Measurements from ENCODE around the gene ZNF140.
A peak's percentile ranks its signal among the peaks of the same experiment; 100 is the strongest.

Gene ZNF140

DNA sequence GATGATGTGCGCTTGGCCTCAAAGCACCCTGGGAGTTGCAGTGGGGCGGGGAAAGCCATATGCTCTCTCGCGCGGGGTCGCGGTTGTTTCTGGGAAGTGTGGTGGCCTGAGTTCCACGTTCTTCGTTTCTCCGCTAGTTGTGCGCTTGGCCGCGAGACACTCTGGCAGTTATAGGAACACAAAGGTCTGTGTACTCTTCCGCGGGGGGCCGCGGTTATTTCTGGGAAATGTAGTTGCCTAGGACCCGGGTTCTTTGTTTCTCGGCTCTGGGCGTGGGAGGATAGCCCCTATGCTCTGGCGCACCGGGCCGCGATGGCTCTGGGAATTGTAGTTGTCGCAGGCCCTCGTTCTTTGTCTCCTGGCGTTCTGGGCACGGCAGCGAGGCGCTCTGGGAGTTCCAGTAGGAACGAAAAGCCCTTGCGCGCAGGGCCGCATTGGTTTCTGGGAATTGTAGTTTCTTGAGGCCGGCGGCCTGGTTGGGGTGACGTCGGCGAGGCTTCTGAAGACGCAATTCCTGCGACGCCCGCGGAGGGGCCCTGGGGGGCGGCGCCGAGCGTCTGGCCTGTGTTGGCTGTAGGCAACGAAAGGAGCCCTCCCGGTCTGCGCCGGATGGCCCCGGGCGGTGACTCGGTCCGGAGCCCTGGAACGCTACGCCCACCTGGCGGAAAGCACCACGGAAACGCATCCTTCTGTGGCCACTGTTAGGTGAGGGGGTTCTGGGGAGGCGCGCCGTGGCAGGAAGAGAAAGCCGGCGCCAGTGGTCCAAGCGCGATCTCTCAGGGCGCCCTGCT, at the start of gene ZNF140:
Gene ZNF140 (plus strand): TSS at position 556 of the 791 bp plus-strand sequence. CDS start 398 bp downstream, outside the sequence.
- DNase-seq, result peak; percentile 95

DNA sequence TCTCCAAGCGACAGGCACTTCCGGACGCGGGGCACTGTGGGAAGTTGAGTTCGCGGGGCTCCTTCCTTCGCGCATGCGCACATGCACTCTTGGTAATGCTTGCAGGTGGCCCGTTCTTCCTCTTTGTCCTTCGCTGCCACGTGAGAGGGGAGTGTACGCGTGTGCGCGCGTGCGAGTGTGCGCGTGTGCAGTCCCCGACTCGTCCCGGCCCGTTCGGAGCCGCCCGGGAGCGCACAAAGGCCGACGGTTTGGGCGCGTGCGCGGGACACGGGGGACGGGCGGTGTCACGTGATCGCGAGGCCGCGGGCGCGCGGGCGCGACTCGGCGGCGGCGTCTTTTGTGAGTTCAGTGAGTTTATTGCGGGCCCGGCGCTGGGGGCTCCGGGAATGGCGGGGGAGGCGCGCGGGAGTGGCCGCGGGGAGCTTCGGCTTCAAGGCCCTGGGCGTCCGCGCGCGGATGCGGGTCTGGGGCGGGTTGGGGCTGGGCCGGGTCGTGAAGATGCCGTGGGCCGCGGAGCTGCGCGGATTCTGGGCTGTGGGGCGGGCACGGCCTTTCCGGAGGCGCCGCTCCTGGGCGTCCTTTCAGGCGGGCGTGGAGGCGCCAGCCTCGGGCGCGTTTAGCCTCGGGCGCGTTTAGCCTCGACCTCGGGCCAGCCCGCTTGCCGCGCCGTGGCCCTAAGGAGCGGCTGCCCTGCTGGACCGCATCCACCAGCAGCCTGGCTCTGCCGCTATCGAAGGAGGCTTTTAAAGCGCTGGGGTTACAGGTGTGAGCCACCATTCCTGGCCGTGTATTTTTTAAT, 43.3 kb upstream of the ZNF140 start, which contains the start of gene ZNF84:
Gene ZNF84 (plus strand): TSS at position 303 of the 799 bp plus-strand sequence. CDS start 3,959 bp downstream, outside the sequence.
- peak; percentile 97 for DNase-seq

DNA sequence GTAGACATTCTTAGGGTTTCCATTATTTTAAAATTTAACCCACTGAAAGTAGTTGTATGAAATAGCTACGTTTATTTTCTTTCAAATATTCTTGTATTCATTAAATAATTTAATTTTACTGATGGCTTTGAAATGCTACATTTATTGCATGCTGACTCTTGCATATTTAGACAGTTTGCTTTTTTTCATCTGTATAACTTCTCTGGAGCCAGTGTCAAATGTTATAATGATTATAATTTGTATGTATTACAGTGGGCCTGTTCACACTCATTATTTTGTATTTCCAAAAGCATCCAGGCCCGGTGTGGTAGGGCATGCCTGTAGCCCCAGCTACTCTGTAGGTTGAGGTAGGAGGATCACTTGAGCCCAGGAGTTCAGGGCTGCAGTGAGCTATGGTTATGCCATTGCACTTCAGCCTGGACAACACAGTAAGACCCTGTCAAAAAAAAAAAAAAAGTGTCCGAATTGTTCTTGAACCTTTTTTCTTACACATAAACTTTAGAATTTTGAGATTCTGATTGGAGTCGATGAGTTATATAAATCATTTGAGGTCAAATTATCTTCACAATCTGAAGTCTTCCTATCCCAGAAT, 42.5 kb upstream of the ZNF140 start:
- no peak for DNase-seq

DNA sequence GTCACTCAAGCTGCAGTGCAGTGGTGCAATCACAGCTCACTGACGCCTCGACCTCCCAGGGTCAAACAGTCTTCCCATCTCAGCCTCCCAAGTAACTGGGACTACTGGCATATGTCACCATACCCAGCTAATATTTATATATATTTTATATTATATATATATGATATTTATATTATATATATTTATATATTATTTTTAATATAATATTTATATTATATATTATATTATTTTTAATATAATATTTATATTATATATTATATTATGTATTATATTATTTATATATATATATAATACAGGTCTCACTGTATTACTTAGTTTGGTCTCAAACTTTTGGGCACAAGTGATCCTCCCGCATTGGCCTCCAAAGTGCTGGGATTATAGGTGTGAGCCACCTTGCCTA, 34.0 kb upstream of the ZNF140 start:
- DNase-seq, result no peak

DNA sequence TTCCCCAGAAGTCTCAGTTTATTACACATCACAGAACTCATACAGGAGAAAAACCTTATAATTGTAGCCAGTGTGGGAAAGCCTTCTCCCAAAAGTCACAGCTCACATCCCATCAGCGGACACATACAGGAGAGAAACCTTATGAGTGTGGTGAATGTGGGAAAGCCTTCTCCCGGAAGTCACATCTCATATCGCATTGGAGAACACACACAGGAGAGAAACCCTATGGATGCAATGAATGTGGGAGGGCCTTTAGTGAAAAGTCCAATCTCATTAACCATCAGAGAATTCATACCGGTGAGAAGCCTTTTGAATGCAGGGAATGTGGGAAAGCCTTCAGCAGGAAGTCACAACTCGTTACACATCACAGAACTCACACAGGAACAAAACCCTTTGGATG, 23.3 kb upstream of the ZNF140 start:
- no peak for DNase-seq

DNA sequence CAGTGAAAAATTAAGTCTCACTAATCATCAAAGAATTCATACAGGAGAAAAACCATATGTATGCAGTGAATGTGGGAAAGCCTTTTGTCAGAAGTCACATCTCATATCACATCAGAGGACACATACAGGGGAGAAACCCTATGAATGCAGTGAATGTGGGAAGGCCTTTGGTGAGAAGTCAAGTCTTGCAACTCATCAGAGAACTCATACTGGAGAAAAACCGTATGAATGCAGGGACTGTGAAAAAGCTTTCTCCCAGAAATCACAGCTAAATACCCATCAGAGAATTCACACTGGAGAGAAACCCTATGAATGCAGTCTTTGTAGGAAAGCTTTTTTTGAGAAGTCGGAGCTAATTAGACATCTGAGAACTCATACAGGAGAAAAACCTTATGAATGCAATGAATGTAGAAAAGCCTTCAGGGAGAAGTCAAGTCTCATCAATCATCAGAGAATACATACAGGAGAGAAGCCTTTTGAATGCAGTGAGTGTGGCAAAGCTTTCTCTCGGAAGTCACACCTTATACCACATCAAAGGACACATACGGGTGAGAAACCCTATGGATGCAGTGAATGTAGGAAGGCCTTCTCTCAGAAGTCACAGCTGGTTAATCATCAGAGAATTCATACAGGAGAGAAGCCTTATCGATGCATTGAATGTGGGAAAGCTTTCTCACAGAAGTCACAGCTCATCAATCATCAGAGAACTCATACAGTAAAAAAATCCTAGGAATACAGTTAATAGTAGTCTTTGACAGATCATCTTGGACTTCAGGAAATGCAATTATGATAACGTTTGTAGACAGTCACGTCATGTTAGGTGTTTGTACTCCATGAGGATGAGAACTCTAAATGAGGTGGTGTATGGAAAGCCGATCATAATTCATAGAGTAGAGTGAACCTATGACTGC, 22.3 kb upstream of the ZNF140 start:
- no peak for DNase-seq

- no peak for DNase-seq
Observed at GRCh38 chr12:133061954-133062353, 18.8 kb upstream of the ZNF140 start.

GRCh38 chr12:133063556-133063955, 17.2 kb upstream of the ZNF140 start:
- DNase-seq, result no peak

GRCh38 chr12:133073836-133074235, 6.9 kb upstream of the ZNF140 start:
- no peak for DNase-seq

DNA sequence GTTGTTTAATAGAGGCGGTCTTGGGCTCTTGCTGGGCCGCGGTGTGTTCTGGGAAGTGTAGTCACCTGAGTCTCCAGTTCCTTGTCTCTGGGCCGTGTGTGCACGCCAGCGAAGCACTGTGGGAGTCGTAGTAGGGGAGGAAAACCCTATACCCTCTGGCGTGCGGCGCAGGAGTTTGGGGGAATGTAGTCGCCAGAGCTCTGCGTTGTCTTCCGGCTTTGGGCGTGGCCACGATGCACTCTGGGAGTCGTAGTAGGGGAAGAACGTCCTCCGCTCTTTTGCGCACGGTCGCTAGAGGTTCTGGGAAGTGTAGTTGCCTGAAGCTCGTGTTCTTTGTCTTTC, 726 bp upstream of the ZNF140 start:
- DNase-seq, result peak; percentile 95

DNA sequence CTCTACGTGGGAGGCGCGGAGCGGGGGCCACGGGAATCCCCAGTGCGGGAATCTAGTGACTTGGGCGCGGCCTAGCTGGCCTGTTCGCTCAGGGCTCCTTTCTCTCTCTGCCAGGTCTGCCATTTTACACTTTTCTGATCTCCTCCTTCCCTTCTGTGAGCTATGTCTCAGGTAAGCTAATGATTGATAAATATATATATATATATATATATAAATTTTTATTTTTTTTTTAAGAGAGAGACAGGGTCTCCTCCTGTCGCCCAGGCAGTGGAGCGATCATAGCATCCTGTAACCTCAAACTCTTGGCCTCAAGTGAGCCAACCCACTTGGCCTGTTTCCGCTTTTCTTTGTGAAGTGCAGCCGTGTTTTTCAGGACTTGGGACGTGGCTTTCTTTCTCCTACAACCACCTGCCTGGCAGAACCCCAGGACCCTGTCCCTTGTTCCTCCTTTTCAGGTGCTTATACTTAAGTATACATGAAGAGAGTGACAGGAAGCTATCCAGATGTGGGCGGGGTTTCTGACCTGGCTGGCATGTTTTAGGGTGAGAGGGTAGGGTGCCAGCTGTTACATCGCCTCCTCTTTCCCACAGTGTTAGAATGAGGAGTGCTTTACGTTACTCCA, 547 bp downstream of the ZNF140 start:
- no peak for DNase-seq

GRCh38 chr12:133083345-133083744, 2.6 kb downstream of the ZNF140 start:
- DNase-seq, result no peak

- DNase-seq, result no peak
Observed at GRCh38 chr12:133105620-133106019, 24.9 kb downstream of the ZNF140 start.

GRCh38 chr12:133106253-133106652, 25.5 kb downstream of the ZNF140 start:
- no peak for DNase-seq

DNA sequence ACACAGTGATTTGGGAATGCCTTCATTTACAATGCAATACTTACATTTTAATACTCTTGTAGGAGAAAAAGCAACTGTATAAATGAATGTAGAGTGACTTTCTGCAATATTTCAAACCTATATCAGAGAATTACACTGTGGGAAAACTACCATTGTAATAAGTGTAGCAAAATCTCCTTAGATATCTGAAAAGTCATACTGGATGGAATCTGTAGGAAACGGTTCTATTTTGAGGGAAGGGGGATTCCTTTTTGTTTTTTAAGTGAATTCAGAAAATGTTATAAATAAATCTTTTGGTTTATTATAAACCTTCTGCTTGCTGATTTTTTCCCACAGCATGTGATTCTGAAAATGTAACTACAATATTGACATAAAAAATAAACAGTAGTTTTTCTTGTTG, 26.4 kb downstream of the ZNF140 start:
- DNase-seq, result no peak

DNA sequence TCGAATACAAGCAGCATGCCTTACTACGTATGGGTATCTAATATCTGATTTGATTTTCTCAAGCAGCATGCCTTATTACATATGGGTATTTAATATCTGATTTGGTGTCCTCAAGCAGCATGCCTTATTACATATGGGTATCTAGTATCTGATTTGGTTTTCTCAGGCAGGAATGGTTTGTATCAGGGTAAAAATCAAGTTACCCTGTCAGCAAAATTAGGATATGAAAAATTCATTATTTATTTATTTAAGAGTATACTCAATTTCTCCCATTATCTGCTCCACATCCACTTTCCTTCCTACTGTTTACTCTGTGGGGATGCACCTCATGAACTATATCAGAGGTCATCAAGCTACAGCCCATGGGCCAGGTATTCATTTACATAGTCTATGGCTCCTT, 27.4 kb downstream of the ZNF140 start:
- DNase-seq, result no peak

DNA sequence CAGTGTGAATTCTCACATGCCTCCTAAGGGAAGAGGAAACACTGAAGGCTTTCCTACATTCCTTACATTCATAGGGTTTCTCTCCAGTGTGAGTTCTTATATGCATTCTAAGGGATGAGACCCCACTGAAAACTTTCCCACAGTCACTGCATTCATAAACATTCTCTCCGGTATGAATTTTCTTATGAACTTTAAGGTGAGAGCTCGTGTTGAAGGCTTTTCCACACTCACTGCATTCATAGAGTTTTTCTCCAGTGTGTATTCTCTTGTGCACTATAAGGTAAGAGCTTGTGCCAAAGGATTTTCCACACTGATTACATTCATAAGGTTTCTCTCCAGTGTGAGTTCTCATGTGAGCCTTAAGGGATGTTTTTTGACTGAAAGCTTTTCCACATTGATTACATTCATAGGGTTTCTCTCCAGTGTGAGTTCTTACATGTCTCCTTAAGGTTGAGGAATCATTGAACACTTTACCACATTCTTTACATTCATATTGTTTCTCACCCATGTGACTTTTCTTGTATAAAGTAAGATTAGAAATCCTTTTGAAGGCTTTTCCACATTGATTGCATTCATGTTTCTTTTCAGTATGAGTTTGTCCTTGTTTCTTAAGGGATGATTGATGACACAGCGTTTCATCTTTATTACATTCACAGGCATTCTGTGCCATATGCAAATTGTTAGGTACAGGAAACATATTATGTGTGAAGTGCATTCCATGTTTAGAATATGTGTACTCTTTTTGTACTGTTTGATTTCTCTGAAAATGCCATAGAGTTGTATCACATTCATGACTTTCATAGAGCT, 39.9 kb downstream of the ZNF140 start:
- no peak for DNase-seq

DNA sequence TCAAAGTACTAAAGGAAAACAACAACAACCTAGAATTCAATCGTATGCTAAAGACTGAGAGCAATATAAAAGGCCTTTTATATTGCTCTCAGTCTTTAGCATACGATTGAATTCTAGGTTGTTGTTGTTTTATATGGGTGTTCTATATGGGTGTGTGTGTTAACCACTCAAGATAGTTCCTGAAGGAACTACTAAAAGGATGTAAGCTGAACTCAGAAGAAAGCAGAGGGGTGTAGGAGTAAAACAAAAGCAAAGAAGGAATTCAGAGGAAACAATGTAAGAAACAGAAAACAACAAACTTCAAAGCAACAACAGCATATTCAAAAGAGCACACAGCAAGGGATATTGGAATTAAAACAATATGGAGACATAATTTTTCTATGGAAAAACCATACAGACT, 44.0 kb downstream of the ZNF140 start:
- DNase-seq, result no peak

DNA sequence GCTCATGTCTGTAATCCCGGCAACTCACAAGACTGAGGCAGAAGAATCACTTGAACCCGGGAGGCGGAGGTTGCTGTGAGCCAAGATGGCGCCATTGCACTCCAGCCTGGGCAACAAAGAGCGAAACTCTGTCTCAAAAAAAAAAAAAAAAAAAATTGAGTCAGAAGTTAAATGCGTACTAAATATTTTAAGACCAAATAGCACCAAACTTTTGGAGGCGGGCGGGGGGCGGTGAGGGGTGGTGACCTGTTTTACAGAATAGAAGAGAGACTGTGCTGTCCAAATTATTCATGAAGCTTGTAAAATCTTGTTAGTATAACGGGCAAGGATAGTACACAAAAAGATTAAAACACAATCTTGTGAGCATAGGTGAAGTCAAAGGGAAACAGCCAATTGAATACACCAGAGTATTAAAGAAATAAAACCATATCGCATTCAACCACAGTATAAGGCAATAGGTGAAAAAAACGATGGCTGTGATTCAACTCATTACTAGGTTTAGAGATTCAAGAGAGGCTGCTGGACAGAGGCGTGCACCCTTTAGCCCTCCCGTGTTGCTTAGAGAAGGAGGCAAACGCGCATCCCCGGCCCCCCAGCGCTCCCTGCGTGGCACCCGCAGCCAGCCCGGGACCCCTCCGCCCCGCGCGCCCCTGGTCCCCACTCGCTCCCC, 48.8 kb downstream of the ZNF140 start:
- DNase-seq, result no peak

- DNase-seq, result peak; percentile 96
Observed at GRCh38 chr12:133130038-133130807, 49.5 kb downstream of the ZNF140 start, which contains the start of the genes ZNF10 and ZNF891. Gene ZNF10 (plus strand): TSS chr12:133130627. CDS start chr12:133144493, 13,866 bp downstream. Gene ZNF891 (minus strand): TSS chr12:133130274. CDS start chr12:133121918, 8,356 bp downstream.
